Small intestine (tissue), 7 donors: Measurements from ENCODE around the gene SIRT5. TPM values are rescaled to one million over a fixed set of nuclear protein-coding genes. Genes with fewer than 3 reads are reported as not detected.

ENCODE experiments used
- DNase-seq, 2 donors: peaks; one replicate each; pipeline versions ENCODE4 v3.0.0 to v3.0.0-alpha.2; 2013
- FAIRE-seq: peaks from 2 replicates; lab custom pipeline; 2012; peaks lifted over from hg19 to GRCh38; lab: Jason Lieb, UNC
- H3K27ac ChIP-seq, 3 donors: one replicate each; pipeline ENCODE4 v1.5.1; 2013; ENCODE audit warnings: low read length in 2 of 3, mild to moderate bottlenecking in 2 of 3, control low read depth in 1 of 3, inconsistent platforms in 1 of 3, low read depth in 1 of 3, moderate library complexity in 1 of 3
- H3K27me3 ChIP-seq, 3 donors: one replicate each; pipeline ENCODE4 v1.6.1; 2013; ENCODE audit warnings: low read length in 3 of 3, inconsistent platforms in 1 of 3; ENCODE audit not compliant: control insufficient read depth in 3 of 3, insufficient read depth in 3 of 3
- H3K36me3 ChIP-seq, 3 donors: one replicate each; pipeline ENCODE4 v1.6.1; 2013; ENCODE audit warnings: low read length in 3 of 3, inconsistent platforms in 1 of 3, low read depth in 1 of 3, mild to moderate bottlenecking in 1 of 3, moderate library complexity in 1 of 3; ENCODE audit not compliant: control insufficient read depth in 3 of 3, insufficient read depth in 2 of 3
- H3K4me1 ChIP-seq, 3 donors: one replicate each; pipeline ENCODE4 v1.6.1; 2013; ENCODE audit warnings: low read length in 2 of 3, inconsistent platforms in 1 of 3, low read depth in 1 of 3, mild to moderate bottlenecking in 1 of 3, moderate library complexity in 1 of 3; ENCODE audit not compliant: control insufficient read depth in 3 of 3, insufficient read depth in 2 of 3
- H3K4me3 ChIP-seq, 3 donors: one replicate each; pipeline ENCODE4 v1.5.1; 2013; ENCODE audit warnings: low read length in 3 of 3, control low read depth in 1 of 3, inconsistent platforms in 1 of 3, low read depth in 1 of 3, mild to moderate bottlenecking in 1 of 3, moderate library complexity in 1 of 3
- H3K9me3 ChIP-seq, 2 donors: one replicate each; pipeline ENCODE4 v1.6.1; 2013; ENCODE audit warnings: low read depth in 1 of 2, low read length in 1 of 2; ENCODE audit not compliant: control insufficient read depth in 2 of 2, insufficient read depth in 1 of 2
- WGBS, 3 donors: extraction: QIAGEN DNeasy Blood & Tissue Kit; methylation state at CpG; one replicate each; pipeline ENCODE4 v1.1.7; 2013; 5-methylcytosine and 5-hydroxymethylcytosine counted together
- polyA plus RNA-seq, 4 donors: library from polyadenylated mRNA; stranded (reverse) in 3 of 4; unstranded in 1 of 4; fragments of 200-250 nt in 3 of 4; fragments of 120-200 nt in 1 of 4; gene quantifications; one replicate each; pipeline versions ENCODE4 v1.2.1 to v1.2.3, GENCODE V29; 2013
- donor health status: healthy with polysubstance abuse.
- donor health status: control.
- donor health status: control.
- donor health status: Bipolar disorder and iron deficiency.
- donor health status: healthy.

SIRT5 gene
- polyA plus RNA-seq, 4 donors, result 7.5 to 14.1 (median 8.9) TPM

- H3K9me3 ChIP-seq, result no peaks in the 10 kb centered on the region
- no peak overlapping the region for H3K4me3 ChIP-seq
- no peaks in the 10 kb centered on the region for H3K27me3 ChIP-seq
- WGBS, 3 donors, result 90 to 92% (median 90%) methylated on average over 9 of the region's 9 CpGs
- no peaks in the 10 kb centered on the region for H3K4me1 ChIP-seq
- H3K36me3 ChIP-seq, result peaks cover 0 to 19% (median 0%) of the 10 kb centered on the region in 3 donors
- DNase-seq (no peak), FAIRE-seq (no peak)
- H3K27ac ChIP-seq, result no peak overlapping the region
Observed at GRCh38 chr6:13581700-13582229, 7.4 kb downstream of the SIRT5 start.

- H3K27me3 ChIP-seq, result no peaks in the 10 kb centered on the region
- no peaks in the 10 kb centered on the region for H3K9me3 ChIP-seq
- DNase-seq (no peak), FAIRE-seq (no peak)
- 92 to 98% (median 97%) methylated on average over 7 of the region's 7 CpGs for WGBS, 3 donors
- peaks cover 6 to 38% (median 7%) of the 10 kb centered on the region in 3 donors for H3K36me3 ChIP-seq
- H3K27ac ChIP-seq, result no peak overlapping the region
- no peak overlapping the region for H3K4me3 ChIP-seq
- H3K4me1 ChIP-seq, result no peaks in the 10 kb centered on the region
Observed at GRCh38 chr6:13586603-13587542, 12.5 kb downstream of the SIRT5 start.

- Histone ChIP-seq H3K27me3 (no peaks in the 10 kb centered on the region), H3K4me3 (no peak overlapping the region), H3K27ac (no peak overlapping the region), H3K9me3 (no peaks in the 10 kb centered on the region), H3K36me3 (peaks cover 6 to 45% (median 7%) of the 10 kb centered on the region in 3 donors), H3K4me1 (no peaks in the 10 kb centered on the region)
- 92 to 95% (median 94%) methylated on average over 9 of the region's 9 CpGs for WGBS, 3 donors
- no peak for DNase-seq
- no peak for FAIRE-seq
Observed at GRCh38 chr6:13589801-13590200, 15.4 kb downstream of the SIRT5 start.

- WGBS, 3 donors, result 87 to 97% (median 90%) methylated on average over 1 of the region's 1 CpG
- DNase-seq (no peak), FAIRE-seq (no peak)
- Histone ChIP-seq H3K4me1 (no peaks in the 10 kb centered on the region), H3K4me3 (no peak overlapping the region), H3K9me3 (no peaks in the 10 kb centered on the region), H3K27ac (no peak overlapping the region), H3K27me3 (no peaks in the 10 kb centered on the region), H3K36me3 (peaks cover 6 to 47% (median 7%) of the 10 kb centered on the region in 3 donors)
Observed at GRCh38 chr6:13590574-13591153, 16.3 kb downstream of the SIRT5 start.

- H3K27ac ChIP-seq, result no peak overlapping the region
- no peaks in the 10 kb centered on the region for H3K27me3 ChIP-seq
- no peaks in the 10 kb centered on the region for H3K4me1 ChIP-seq
- FAIRE-seq, result no peak
- 94 to 96% (median 94%) methylated on average over 21 of the region's 21 CpGs for WGBS, 3 donors
- H3K36me3 ChIP-seq, result peaks cover 6 to 50% (median 7%) of the 10 kb centered on the region in 3 donors
- no peak for DNase-seq
- no peaks in the 10 kb centered on the region for H3K9me3 ChIP-seq
- H3K4me3 ChIP-seq, result no peak overlapping the region
Observed at GRCh38 chr6:13591205-13591921, 17.0 kb downstream of the SIRT5 start.

- H3K4me1 ChIP-seq, result no peaks in the 10 kb centered on the region
- peaks cover 0 to 41% (median 2%) of the 10 kb centered on the region in 3 donors for H3K36me3 ChIP-seq
- no peak overlapping the region for H3K27ac ChIP-seq
- WGBS, 3 donors, result 76 to 90% (median 87%) methylated on average over 6 of the region's 6 CpGs
- FAIRE-seq (no peak), DNase-seq (no peak)
- H3K9me3 ChIP-seq, result no peaks in the 10 kb centered on the region
- no peaks in the 10 kb centered on the region for H3K27me3 ChIP-seq
- H3K4me3 ChIP-seq, result no peak overlapping the region
Observed at GRCh38 chr6:13593103-13593502, 18.7 kb downstream of the SIRT5 start.

GRCh38 chr6:13593720-13594119 is 19.3 kb downstream of the SIRT5 start:
- Histone ChIP-seq H3K9me3 (no peaks in the 10 kb centered on the region), H3K4me1 (no peaks in the 10 kb centered on the region), H3K27me3 (no peaks in the 10 kb centered on the region), H3K36me3 (peaks cover 0 to 47% (median 0%) of the 10 kb centered on the region in 3 donors), H3K4me3 (no peak overlapping the region), H3K27ac (no peak overlapping the region)
- FAIRE-seq, result no peak
- no peak for DNase-seq
- 92 to 94% (median 94%) methylated on average over 6 of the region's 6 CpGs for WGBS, 3 donors

GRCh38 chr6:13597073-13597472 is 22.7 kb downstream of the SIRT5 start:
- DNase-seq (no peak), FAIRE-seq (no peak)
- H3K36me3 ChIP-seq, result peaks cover 0 to 42% (median 2%) of the 10 kb centered on the region in 3 donors
- WGBS, 3 donors, result 87 to 96% (median 94%) methylated on average over 4 of the region's 4 CpGs
- no peaks in the 10 kb centered on the region for H3K9me3 ChIP-seq
- H3K4me3 ChIP-seq, result no peak overlapping the region
- H3K27ac ChIP-seq, result no peak overlapping the region
- H3K27me3 ChIP-seq, result no peaks in the 10 kb centered on the region
- no peaks in the 10 kb centered on the region for H3K4me1 ChIP-seq
